ENCODE data around the gene RNASEH2A.

GRCh38 chr19:12774588-12775555, 31.5 kb upstream of the RNASEH2A start, which contains the start of gene HOOK2:
- TF ChIP-seq GABPB1 (CRISPR knock-in tag; IDR thresholded peaks at IDR 0.05): no peak
- TF ChIP-seq, protein P1, sequence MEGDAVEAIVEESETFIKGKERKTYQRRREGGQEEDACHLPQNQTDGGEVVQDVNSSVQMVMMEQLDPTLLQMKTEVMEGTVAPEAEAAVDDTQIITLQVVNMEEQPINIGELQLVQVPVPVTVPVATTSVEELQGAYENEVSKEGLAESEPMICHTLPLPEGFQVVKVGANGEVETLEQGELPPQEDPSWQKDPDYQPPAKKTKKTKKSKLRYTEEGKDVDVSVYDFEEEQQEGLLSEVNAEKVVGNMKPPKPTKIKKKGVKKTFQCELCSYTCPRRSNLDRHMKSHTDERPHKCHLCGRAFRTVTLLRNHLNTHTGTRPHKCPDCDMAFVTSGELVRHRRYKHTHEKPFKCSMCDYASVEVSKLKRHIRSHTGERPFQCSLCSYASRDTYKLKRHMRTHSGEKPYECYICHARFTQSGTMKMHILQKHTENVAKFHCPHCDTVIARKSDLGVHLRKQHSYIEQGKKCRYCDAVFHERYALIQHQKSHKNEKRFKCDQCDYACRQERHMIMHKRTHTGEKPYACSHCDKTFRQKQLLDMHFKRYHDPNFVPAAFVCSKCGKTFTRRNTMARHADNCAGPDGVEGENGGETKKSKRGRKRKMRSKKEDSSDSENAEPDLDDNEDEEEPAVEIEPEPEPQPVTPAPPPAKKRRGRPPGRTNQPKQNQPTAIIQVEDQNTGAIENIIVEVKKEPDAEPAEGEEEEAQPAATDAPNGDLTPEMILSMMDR (IDR thresholded peaks at IDR 0.05): no peak
- TF ChIP-seq CBFB (CRISPR knock-in tag; IDR thresholded peaks at IDR 0.05; ENCODE audit: low read depth): no peak
